Fibroblast of villous mesenchyme (primary cell): ENCODE measurements around the gene ZBTB8OS. TPM values are rescaled to one million over a fixed set of nuclear protein-coding genes. Genes with fewer than 3 reads are reported as not detected.
A peak's percentile ranks its signal among the peaks of the same experiment; 100 is the strongest.
"Not testable (repeated sequence)": the region's sequence is repeated elsewhere in the genome, so short reads cannot be mapped to it uniquely, and the experiment has no call there.

Experiments used
- DNase-seq: peaks from one replicate; pipeline ENCODE4 v3.0.0-alpha.2; 2010; ENCODE audit warnings: low read depth
- H3K4me3 ChIP-seq: 2 replicates; pipeline ENCODE4 v1.5.1; 2011; ENCODE audit warnings: low read depth, mild to moderate bottlenecking, low read length
- CTCF ChIP-seq: IDR thresholded peaks from 2 replicates; pipeline ENCODE4 v1.5.1; 2012; ENCODE audit warnings: low read depth, mild to moderate bottlenecking, low read length; ENCODE audit not compliant: insufficient read depth
- total RNA-seq: library from RNA; depleted of rRNA; stranded (reverse); fragments of >200 nt; gene quantifications from 2 replicates; pipeline ENCODE4 v1.2.3, GENCODE V29; 2012

The ZBTB8OS gene
- total RNA-seq, 1 donor = 44.5 TPM

GRCh38 chr1:32647308-32648134 is 2.8 kb downstream of the ZBTB8OS start:
- no peak for DNase-seq
- no peak for TF ChIP-seq CTCF
- H3K4me3 ChIP-seq = no peak overlapping the region

GRCh38 chr1:32644426-32644825 is 5.9 kb downstream of the ZBTB8OS start:
- TF ChIP-seq CTCF = no peak
- no peak for DNase-seq
- no peak overlapping the region for H3K4me3 ChIP-seq

GRCh38 chr1:32642292-32642827 is 8.0 kb downstream of the ZBTB8OS start:
- DNase-seq, H3K4me3 ChIP-seq: not testable (repeated sequence)

GRCh38 chr1:32639489-32640075 is 10.8 kb downstream of the ZBTB8OS start:
- no peak overlapping the region for H3K4me3 ChIP-seq
- no peak for TF ChIP-seq CTCF
- peak; percentile 18 for DNase-seq

- no peak for TF ChIP-seq CTCF
- DNase-seq = no peak
- H3K4me3 ChIP-seq = no peak overlapping the region
Observed at GRCh38 chr1:32636914-32637645, 13.3 kb downstream of the ZBTB8OS start.

GRCh38 chr1:32635508-32636277 is 14.7 kb downstream of the ZBTB8OS start:
- no peak for TF ChIP-seq CTCF
- no peak for DNase-seq
- no peak overlapping the region for H3K4me3 ChIP-seq
